Measurements from ENCODE around the gene FUT7. TPM values are rescaled to one million over a fixed set of nuclear protein-coding genes. Genes with fewer than 3 reads are reported as not detected.

Gene FUT7
- total RNA-seq, 1 donor from 2014 or later: 0.18 TPM

GRCh38 chr9:136980669-136981478 lies 51.0 kb downstream of the FUT7 start:
- ATAC-seq (no peak), DNase-seq (ENCODE audit: low spot score) (no peak)
- intact Hi-C loops (cut with DNase I): no loop called here

Other genes with a start within 250 kb of the FUT7 start
- 37.8 TPM for gene TMEM141, start 240.7 kb downstream of the FUT7 start, total RNA-seq
- 2.5 TPM for gene CCDC183, start 235.8 kb downstream of the FUT7 start, total RNA-seq
- 46.9 TPM for gene RABL6, start 224.1 kb downstream of the FUT7 start, total RNA-seq
- gene AJM1, start 189.6 kb downstream of the FUT7 start, total RNA-seq: 3.1 TPM
- 76.4 TPM for gene PHPT1, start 182.7 kb downstream of the FUT7 start, total RNA-seq
- 3.0 TPM for gene MAMDC4, start 179.7 kb downstream of the FUT7 start, total RNA-seq
- gene EDF1, start 165.8 kb downstream of the FUT7 start, total RNA-seq: 201 TPM
- 17.0 TPM for gene TRAF2, start 145.6 kb downstream of the FUT7 start, total RNA-seq
- gene FBXW5, start 87.3 kb downstream of the FUT7 start, total RNA-seq: 59.9 TPM
- not detected for gene C8G, start 86.8 kb downstream of the FUT7 start, total RNA-seq
- 8.6 TPM for gene LCN12, start 79.8 kb downstream of the FUT7 start, total RNA-seq
- gene PTGDS, start 54.6 kb downstream of the FUT7 start, total RNA-seq: 1,668 TPM
- gene LCNL1, start 49.1 kb downstream of the FUT7 start, total RNA-seq: 4.1 TPM
- 46.6 TPM for gene PAXX, start 39.7 kb downstream of the FUT7 start, total RNA-seq
- gene CLIC3, start 35.5 kb downstream of the FUT7 start, total RNA-seq: 11.3 TPM
- 298 TPM for gene ABCA2, start 3.9 kb downstream of the FUT7 start, total RNA-seq
- gene NPDC1, start 14.1 kb upstream of the FUT7 start, total RNA-seq: 157 TPM
- 24.3 TPM for gene ENTPD2, start 22.0 kb upstream of the FUT7 start, total RNA-seq
- gene SAPCD2, start 38.5 kb upstream of the FUT7 start, total RNA-seq: 0.36 TPM
- 18.3 TPM for gene UAP1L1, start 45.4 kb upstream of the FUT7 start, total RNA-seq
- 48.3 TPM for gene MAN1B1, start 54.9 kb upstream of the FUT7 start, total RNA-seq
- gene DPP7, start 82.6 kb upstream of the FUT7 start, total RNA-seq: 127 TPM
- gene GRIN1, start 107.1 kb upstream of the FUT7 start, total RNA-seq: not detected
- not detected for gene LRRC26, start 138.0 kb upstream of the FUT7 start, total RNA-seq
- not detected for gene TMEM210, start 140.0 kb upstream of the FUT7 start, total RNA-seq
- 52.8 TPM for gene ANAPC2, start 156.5 kb upstream of the FUT7 start, total RNA-seq
- 27.6 TPM for gene SSNA1, start 156.6 kb upstream of the FUT7 start, total RNA-seq
- 8.8 TPM for gene TPRN, start 168.7 kb upstream of the FUT7 start, total RNA-seq
- 25.6 TPM for gene TMEM203, start 173.6 kb upstream of the FUT7 start, total RNA-seq
- gene NDOR1, start 173.6 kb upstream of the FUT7 start, total RNA-seq: 16.5 TPM
- 10.6 TPM for gene RNF208, start 190.2 kb upstream of the FUT7 start, total RNA-seq
- gene CYSRT1, start 193.1 kb upstream of the FUT7 start, total RNA-seq: not detected
- gene RNF224, start 195.4 kb upstream of the FUT7 start, total RNA-seq: not detected
- not detected for gene SLC34A3, start 198.8 kb upstream of the FUT7 start, total RNA-seq
- 108 TPM for gene TUBB4B, start 209.2 kb upstream of the FUT7 start, total RNA-seq
- not detected for gene STPG3, start 219.2 kb upstream of the FUT7 start, total RNA-seq
- gene NELFB, start 223.2 kb upstream of the FUT7 start, total RNA-seq: 38.9 TPM
- 4.0 TPM for gene TOR4A, start 245.6 kb upstream of the FUT7 start, total RNA-seq

Measured in sciatic nerve (tissue), 2 donors.